Motor neuron (in vitro differentiated cells): ENCODE data around the gene WNT1. TPM values are rescaled to one million over a fixed set of nuclear protein-coding genes. Genes with fewer than 3 reads are reported as not detected.

Experiments used
- ATAC-seq, 8 experiments: fragments of 200-7000 bp; cut with Tn5 transposase; replicated peaks in 6 of 8; 2 replicates each; pipeline ENCODE4 v1.8.0; 2021; ENCODE audit warnings: mild to moderate bottlenecking in 8 of 8, moderate library complexity in 8 of 8
- H3K27ac ChIP-seq, 2 donors: fragments of 250-450 bp; sonication (Bioruptor Pico); 2 replicates each; pipeline ENCODE4 v1.9.0; 2021; ENCODE audit warnings: antibody characterized with exemption in 2 of 2, mild to moderate bottlenecking in 2 of 2, moderate library complexity in 1 of 2
- H3K4me1 ChIP-seq, 2 donors: fragments of 250-450 bp; sonication (Bioruptor Pico); replicated peaks in 1 of 2; 2 replicates each; pipeline ENCODE4 v1.6.1; 2021; ENCODE audit warnings: antibody characterized with exemption in 2 of 2, mild to moderate bottlenecking in 2 of 2, moderate library complexity in 1 of 2
- H3K4me3 ChIP-seq, 5 donors: fragments of 250-450 bp; sonication (Bioruptor Pico); 2 replicates each; pipeline ENCODE4 v1.9.0; 2021; ENCODE audit warnings: antibody characterized with exemption in 5 of 5, mild to moderate bottlenecking in 5 of 5, moderate library complexity in 4 of 5
- WGBS, 10 experiments: fragments of 450-650 bp; shearing (Covaris generic); methylation state at CpG; one replicate each; pipeline ENCODE4 v1.0.0; 2022; 5-methylcytosine and 5-hydroxymethylcytosine counted together
- in situ Hi-C, 9 experiments: fragments of 400-800 bp; cut with MboI; loops; one replicate each; pipeline ENCODE4 v1.15.0; 2021; ENCODE audit warnings: low sequenced_read_pairs in 9 of 9, low pct_unique_long_range_greater_than_20kb in 2 of 9; ENCODE audit not compliant: unreplicated experiment in 9 of 9
- total RNA-seq, 8 experiments: library from RNA; unstranded; fragments of 300-600 nt; gene quantifications; 2 replicates each; pipeline versions ENCODE4 v1.2.3 to v1.2.4, GENCODE V29; 2022

The WNT1 gene
- total RNA-seq, 8 experiments from 2014 or later = 0.21 to 0.71 TPM; not detected in 6

- H3K27ac ChIP-seq = no peak overlapping the region
- in situ Hi-C loops = no loop called here
- H3K4me1 ChIP-seq = peaks cover 11% of the 10 kb centered on the region in 2 donors
- H3K4me3 ChIP-seq = no peak overlapping the region
- ATAC-seq = no peak
- WGBS, 10 experiments = 14 to 78% (median 36%) methylated on average over 2 to 6 of the region's 8 CpGs; no CpG with 5 or more reads in 2 of the 10 experiments
These were observed 13.3 kb downstream of the WNT1 start for GRCh38 chr12:48991247-48992050.

- Histone ChIP-seq H3K4me3 (no peak overlapping the region), H3K4me1 (peaks cover 4 to 10% of the 10 kb centered on the region in 2 donors), H3K27ac (no peak overlapping the region)
- no peak for ATAC-seq
- WGBS, 10 experiments = 14 to 86% (median 66%) methylated on average over 1 to 3 of the region's 3 CpGs; no CpG with 5 or more reads in 3 of the 10 experiments
- in situ Hi-C loops = no loop called here
These were observed 15.7 kb downstream of the WNT1 start for GRCh38 chr12:48993787-48994186.

- H3K4me1 ChIP-seq = peaks cover 9 to 14% of the 10 kb centered on the region in 2 donors
- H3K4me3 ChIP-seq = no peak overlapping the region
These were observed 16.3 kb downstream of the WNT1 start for GRCh38 chr12:48994224-48995085.

GRCh38 chr12:48995086-48995879, 17.2 kb downstream of the WNT1 start:
- ATAC-seq = peak; percentile 30 to 73 (median 65)
- H3K4me3 ChIP-seq = no peak overlapping the region
- 0 to 45% (median 6%) methylated on average over 5 to 20 of the region's 32 CpGs; no CpG with 5 or more reads in 4 of the 10 experiments for WGBS, 10 experiments
- H3K27ac ChIP-seq = no peak overlapping the region
- H3K4me1 ChIP-seq = peaks cover 18 to 23% of the 10 kb centered on the region in 2 donors
- in situ Hi-C loops = no loop called here

More at GRCh38 chr12:48994224-48995085, 16.3 kb downstream of the WNT1 start:
- ATAC-seq = no peak
- WGBS, 10 experiments = 30 to 80% (median 57%) methylated on average over 1 to 9 of the region's 32 CpGs; no CpG with 5 or more reads in 3 of the 10 experiments
- in situ Hi-C loops = no loop called here
- no peak overlapping the region for H3K27ac ChIP-seq

- Histone ChIP-seq H3K4me1 (peaks cover 22 to 28% of the 10 kb centered on the region in 2 donors), H3K4me3 (peak overlapping the region; percentile 17 to 27 (median 25)), H3K27ac (no peak overlapping the region)
- WGBS, 10 experiments = 10 to 55% (median 20%) methylated on average over 1 to 9 of the region's 71 CpGs; no CpG with 5 or more reads in 5 of the 10 experiments
- peak; percentile 5 to 69 (median 58) for ATAC-seq
- in situ Hi-C loops = no loop called here
These were observed 18.9 kb downstream of the WNT1 start for GRCh38 chr12:48996794-48997718.

GRCh38 chr12:48997719-48998496, 19.8 kb downstream of the WNT1 start:
- Histone ChIP-seq H3K27ac (no peak overlapping the region), H3K4me3 (peak overlapping the region in 2 of 5 donors; percentile 7 to 27), H3K4me1 (peaks cover 22 to 28% of the 10 kb centered on the region in 2 donors)
- peak in 4 of 8 experiments; percentile 6 to 27 (median 8) for ATAC-seq
- WGBS, 10 experiments = 3 to 80% (median 5%) methylated on average over 1 to 14 of the region's 57 CpGs; no CpG with 5 or more reads in 7 of the 10 experiments
- in situ Hi-C loops = no loop called here

GRCh38 chr12:48998497-48999353, 20.6 kb downstream of the WNT1 start:
- peak overlapping the region in 3 of 5 donors; percentile 7 to 27 (median 9) for H3K4me3 ChIP-seq
- no peak overlapping the region for H3K27ac ChIP-seq
- H3K4me1 ChIP-seq = peaks cover 22 to 28% of the 10 kb centered on the region in 2 donors
- ATAC-seq = peak; percentile 1 to 52 (median 19)
- in situ Hi-C loops = no loop called here
- WGBS, 10 experiments = 0 to 27% (median 0%) methylated on average over 1 to 8 of the region's 48 CpGs; no CpG with 5 or more reads in 7 of the 10 experiments

- in situ Hi-C loops = no loop called here
- peak; percentile 17 to 69 (median 58) for ATAC-seq
- Histone ChIP-seq H3K27ac (no peak within 1 kb of the TSS), H3K4me1 (peaks cover 22 to 28% of the 10 kb centered on the region in 2 donors), H3K4me3 (peak within 1 kb of the TSS in 3 of 5 donors; percentile 8 to 27 (median 9))
- 0 to 14% (median 2%) methylated on average over 1 to 6 of the region's 30 CpGs; no CpG with 5 or more reads in 6 of the 10 experiments for WGBS, 10 experiments
These were observed 21.4 kb downstream of the WNT1 start, which contains the start of gene DDN for GRCh38 chr12:48999371-49000131. DDN (minus strand) TSS chr12:48999375; CDS start chr12:48999287, 88 bp downstream.

- H3K4me1 ChIP-seq = peaks cover 22 to 28% of the 10 kb centered on the region in 2 donors
- H3K4me3 ChIP-seq = no peak overlapping the region
- H3K27ac ChIP-seq = no peak overlapping the region
- peak in 1 of 8 experiments; percentile 54 for ATAC-seq
- in situ Hi-C loops = no loop called here
- WGBS, 10 experiments = 71 to 100% (median 81%) methylated on average over 1 to 2 of the region's 2 CpGs; no CpG with 5 or more reads in 6 of the 10 experiments
These were observed 22.2 kb downstream of the WNT1 start for GRCh38 chr12:49000346-49000745.

GRCh38 chr12:49008943-49009342, 30.8 kb downstream of the WNT1 start:
- WGBS, 10 experiments = 80 to 100% (median 91%) methylated on average over 1 of the region's 1 CpG; no CpG with 5 or more reads in 5 of the 10 experiments
- peaks cover 0 to 9% of the 10 kb centered on the region in 2 donors for H3K4me1 ChIP-seq
- H3K4me3 ChIP-seq = no peak overlapping the region
- no peak overlapping the region for H3K27ac ChIP-seq
- peak in 3 of 8 experiments; percentile 8 to 50 (median 10) for ATAC-seq
- in situ Hi-C loops = no loop called here
